IMR-90 (cell line): Measurements from ENCODE around the gene CARD14. TPM values are rescaled to one million over a fixed set of nuclear protein-coding genes. Genes with fewer than 3 reads are reported as not detected.

ENCODE experiments used
- ATAC-seq: fragments of 200-7000 bp; cut with Tn5 transposase; 2 replicates; pipeline ENCODE4 v1.9.1; 2020; ENCODE audit warnings: low read depth, mild to moderate bottlenecking, moderate library complexity
- BruUV-seq: library from RNA; stranded (reverse); fragments of 400-500 nt; replicated peaks from 2 replicates; lab custom pipeline; 2021; lab: Mats Ljungman, UMichigan
- CTCF ChIA-PET: fragments of 300-600 bp; formaldehyde crosslinking; extraction: SDS; loops from one replicate; lab custom pipeline; 2021; ENCODE audit warnings: antibody characterized with exemption; lab: Yijun Ruan, JAX
- POLR2A ChIA-PET: fragments of 300-600 bp; sonication (Branson Sonifier 250); formaldehyde crosslinking; loops from one replicate; lab custom pipeline; 2022; ENCODE audit warnings: antibody characterized with exemption; ENCODE audit not compliant: unreplicated experiment; lab: Charles Lee
- DNase-seq: peaks from one replicate; pipeline ENCODE4 v3.0.0; 2013
- H2AFZ ChIP-seq: replicated peaks from 2 replicates; pipeline ENCODE3; 2013; ENCODE audit warnings: low read length, mild to moderate bottlenecking; ENCODE audit not compliant: poor library complexity
- H2AK5ac ChIP-seq: 2 replicates; pipeline ENCODE4 v1.6.1; 2013; ENCODE audit warnings: low read depth, low read length, inconsistent platforms
- H2AK9ac ChIP-seq: replicated peaks from 2 replicates; pipeline ENCODE3; 2013; ENCODE audit warnings: mild to moderate bottlenecking, low read depth, low read length, moderate library complexity; ENCODE audit not compliant: poor library complexity
- H2BK120ac ChIP-seq: 2 replicates; pipeline ENCODE4 v1.6.1; 2013; ENCODE audit warnings: low read depth, low read length, inconsistent platforms
- H2BK15ac ChIP-seq: 3 replicates; pipeline ENCODE4 v1.6.1; 2013; ENCODE audit warnings: low read depth, low read length, inconsistent platforms
- H2BK20ac ChIP-seq: 2 replicates; pipeline ENCODE4 v1.6.1; 2013; ENCODE audit warnings: low read depth, mild to moderate bottlenecking, inconsistent platforms, low read length, moderate library complexity
- H2BK5ac ChIP-seq: 2 replicates; pipeline ENCODE4 v1.6.1; 2013; ENCODE audit warnings: mild to moderate bottlenecking, low read depth, low read length, inconsistent platforms; ENCODE audit not compliant: poor library complexity, severe bottlenecking
- H3K14ac ChIP-seq: replicated peaks from 2 replicates; pipeline ENCODE4 v1.6.1; 2013; ENCODE audit warnings: low read depth, low read length, inconsistent platforms
- H3K18ac ChIP-seq: 2 replicates; pipeline ENCODE4 v1.6.1; 2013; ENCODE audit warnings: low read depth, low read length, control low read depth
- H3K23ac ChIP-seq: 2 replicates; pipeline ENCODE4 v1.6.1; 2013; ENCODE audit warnings: low read depth, low read length, inconsistent platforms
- H3K27ac ChIP-seq: 2 replicates; pipeline ENCODE4 v1.5.1; 2013; ENCODE audit warnings: mild to moderate bottlenecking, control low read depth, low read length; ENCODE audit not compliant: insufficient read depth
- H3K27me3 ChIP-seq: 2 replicates; pipeline ENCODE4 v1.6.1; 2013; ENCODE audit warnings: low read length; ENCODE audit not compliant: control insufficient read depth, insufficient read depth
- H3K36me3 ChIP-seq: 2 replicates; pipeline ENCODE4 v1.6.1; 2013; ENCODE audit warnings: low read length, mixed read lengths; ENCODE audit not compliant: control insufficient read depth, insufficient read depth
- H3K4ac ChIP-seq: 2 replicates; pipeline ENCODE4 v1.6.1; 2013; ENCODE audit warnings: low read depth, low read length, inconsistent platforms
- H3K4me1 ChIP-seq: 2 replicates; pipeline ENCODE4 v1.6.1; 2013; ENCODE audit warnings: low read length, mixed read lengths; ENCODE audit not compliant: control insufficient read depth, insufficient read depth
- H3K4me2 ChIP-seq: 2 replicates; pipeline ENCODE4 v1.6.1; 2013; ENCODE audit warnings: low read depth, mild to moderate bottlenecking, control low read depth, low read length, moderate library complexity
- H3K4me3 ChIP-seq: 2 replicates; pipeline ENCODE4 v1.5.1; 2013; ENCODE audit warnings: low read depth, mild to moderate bottlenecking, control low read depth, low read length, moderate library complexity; ENCODE audit not compliant: insufficient read depth
- H3K56ac ChIP-seq: 2 replicates; pipeline ENCODE4 v1.6.1; 2013; ENCODE audit warnings: low read length, inconsistent platforms; ENCODE audit not compliant: insufficient read depth; ENCODE audit errors: extremely low read depth
- H3K79me1 ChIP-seq, 2 experiments: 2 replicates each; pipeline ENCODE4 v1.6.1; 2013; ENCODE audit warnings: low read length in 2 of 2, inconsistent platforms in 1 of 2, low read depth in 1 of 2
- H3K9ac ChIP-seq: 2 replicates; pipeline ENCODE4 v1.6.1; 2013; ENCODE audit warnings: low read depth, low read length, control low read depth
- H3K9me1 ChIP-seq: 2 replicates; pipeline ENCODE4 v1.6.1; 2013; ENCODE audit warnings: low read length, inconsistent platforms; ENCODE audit not compliant: insufficient read depth
- H3K9me3 ChIP-seq: 2 replicates; pipeline ENCODE4 v1.6.1; 2013; ENCODE audit warnings: low read length; ENCODE audit not compliant: control insufficient read depth, insufficient read depth
- H4K20me1 ChIP-seq: 2 replicates; pipeline ENCODE4 v1.6.1; 2013; ENCODE audit warnings: low read length, inconsistent platforms; ENCODE audit not compliant: insufficient read depth
- H4K5ac ChIP-seq: 2 replicates; pipeline ENCODE4 v1.6.1; 2013; ENCODE audit warnings: mild to moderate bottlenecking, low read depth, low read length, control low read depth
- H4K8ac ChIP-seq, 2 experiments: 2 replicates each; pipeline ENCODE4 v1.6.1; 2013; ENCODE audit warnings: low read depth in 2 of 2, low read length in 2 of 2, control low read depth in 1 of 2, inconsistent platforms in 1 of 2
- H4K91ac ChIP-seq: 2 replicates; pipeline ENCODE4 v1.6.1; 2013; ENCODE audit warnings: low read depth, low read length, inconsistent platforms; ENCODE audit not compliant: insufficient read depth
- BHLHE40 ChIP-seq: fragments of 150-350 bp; IDR thresholded peaks from 2 replicates; pipeline ENCODE4 v1.6.1; 2016; ENCODE audit warnings: mild to moderate bottlenecking, low read depth, low read length
- CEBPB ChIP-seq: IDR thresholded peaks from 2 replicates; pipeline ENCODE4 v1.6.1; 2012; ENCODE audit warnings: low read depth, low read length, improper control_type of control experiment
- CHD1 ChIP-seq: IDR thresholded peaks from 2 replicates; pipeline ENCODE4 v1.6.1; 2012; ENCODE audit warnings: low read depth, low read length, improper control_type of control experiment
- MXI1 ChIP-seq: IDR thresholded peaks from 2 replicates; pipeline ENCODE4 v1.6.1; 2012; ENCODE audit warnings: low read depth, mild to moderate bottlenecking, low read length, moderate library complexity, borderline replicate concordance
- NFE2L2 ChIP-seq: fragments of 150-350 bp; IDR thresholded peaks from 2 replicates; pipeline ENCODE4 v1.6.1; 2016; ENCODE audit warnings: low read depth, mild to moderate bottlenecking, low read length
- POLR2A ChIP-seq: IDR thresholded peaks from 2 replicates; pipeline ENCODE4 v1.6.1; 2012; ENCODE audit warnings: mild to moderate bottlenecking, low read depth, low read length
- RCOR1 ChIP-seq: IDR thresholded peaks from 2 replicates; pipeline ENCODE4 v1.6.1; 2012; ENCODE audit warnings: mild to moderate bottlenecking, low read length, improper control_type of control experiment; ENCODE audit not compliant: insufficient replicate concordance
- RFX5 ChIP-seq: IDR thresholded peaks from 2 replicates; pipeline ENCODE4 v1.8.0; 2012; ENCODE audit warnings: low read depth, mild to moderate bottlenecking, low read length, moderate library complexity
- SMC3 ChIP-seq: fragments of 150-350 bp; IDR thresholded peaks from 2 replicates; pipeline ENCODE4 v1.6.1; 2016; ENCODE audit warnings: low read depth, mild to moderate bottlenecking, antibody characterized with exemption, low read length, moderate library complexity
- WGBS, 2 experiments: methylation state at CpG; one replicate each; pipeline versions ENCODE4 v1.1.5 to v1.1.7; 2013; ENCODE audit warnings: missing lambda C conversion rate in 2 of 2; ENCODE audit not compliant: insufficient read length in 1 of 2; ENCODE audit errors: extremely low coverage in 2 of 2; 5-methylcytosine and 5-hydroxymethylcytosine counted together
- dilution Hi-C: fragments of 300-500 bp; cut with HindIII; formaldehyde crosslinking; loops from one replicate; pipeline ENCODE4 v1.14.3; 2018; ENCODE audit warnings: low sequenced_read_pairs; ENCODE audit not compliant: unreplicated experiment
- in situ Hi-C: fragments of 300-500 bp; cut with MboI; formaldehyde crosslinking; loops from 3 replicates; pipeline ENCODE4 v1.14.3; 2019; ENCODE audit warnings: low sequenced_read_pairs, inconsistent platforms, mixed read lengths
- intact Hi-C: fragments of 100-400 bp; cut with micrococcal nuclease; formaldehyde crosslinking; loops from 2 replicates; pipeline ENCODE4 v1.10.0; 2022
- polyA plus RNA-seq, 3 experiments: library from polyadenylated mRNA; depleted of rRNA; stranded (reverse); fragments of >200 nt; gene quantifications; 2 replicates each; pipeline ENCODE4 v1.2.3, GENCODE V29; 2012; ENCODE audit warnings: low replicate concordance in 1 of 3
- total RNA-seq: library from RNA; depleted of rRNA; stranded (reverse); fragments of >200 nt; gene quantifications from 2 replicates; pipeline ENCODE4 v1.2.3, GENCODE V29; 2012
- TF ChIP-seq, protein P1 (sequence below): fragments of 150-350 bp; IDR thresholded peaks from 2 replicates; pipeline ENCODE4 v1.6.1; 2016; ENCODE audit warnings: low read depth, mild to moderate bottlenecking, low read length, moderate library complexity, borderline replicate concordance

The CARD14 gene
- total and polyA plus RNA-seq, 2 of the 4 experiments (the other 2 are of a cell fraction) = not detected

DNA sequence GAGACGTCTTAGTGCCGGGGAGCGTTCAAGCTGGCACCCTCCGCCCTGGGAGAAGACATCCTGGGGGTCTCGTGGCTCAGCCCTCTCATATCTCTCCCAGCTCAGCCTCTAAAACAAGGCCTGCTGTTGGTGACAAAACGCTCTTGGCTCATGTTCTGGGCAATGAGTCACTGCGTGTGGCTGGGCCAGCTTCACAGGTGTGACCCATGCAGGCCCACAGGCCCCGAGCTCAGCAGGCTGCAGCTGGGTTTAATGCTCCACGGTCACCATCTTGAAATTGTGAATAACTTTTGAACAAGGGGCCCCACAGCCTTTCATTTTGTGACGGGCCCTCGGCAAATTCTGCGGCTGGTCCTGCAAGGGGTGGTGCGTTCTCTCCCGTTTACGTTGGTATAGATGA lies 46.0 kb upstream of the CARD14 start:
- no peak overlapping the region for H3K9ac ChIP-seq
- no peaks in the 10 kb centered on the region for H4K20me1 ChIP-seq
- no peak overlapping the region for H3K27ac ChIP-seq
- dilution Hi-C loops (no loop called here), intact Hi-C loops (no loop called here), in situ Hi-C loops (no loop called here)
- H3K18ac ChIP-seq = no peak overlapping the region
- H3K4me3 ChIP-seq = no peak overlapping the region
- no peak overlapping the region for H3K14ac ChIP-seq
- no peaks in the 10 kb centered on the region for H3K27me3 ChIP-seq
- ATAC-seq (no peak), DNase-seq (peak; percentile 75)
- no peak overlapping the region for H3K56ac ChIP-seq
- H2BK5ac ChIP-seq = no peak overlapping the region
- H3K4ac ChIP-seq = no peak overlapping the region
- no peaks in the 10 kb centered on the region for H3K9me1 ChIP-seq
- H2AK5ac ChIP-seq = no peak overlapping the region
- peak overlapping the region; percentile 72 for H2AK9ac ChIP-seq
- BruUV-seq = no TSS peak
- ChIA-PET POLR2A (no interaction called here), CTCF (interaction anchor here (0.8 to 1.1 kb wide), 2 partner anchors 8 to 78 kb away, joined by 3 to 5 read pairs; no protein-coding TSS in a partner anchor)
- H2BK20ac ChIP-seq = 0 out of 2 replicates have a peak overlapping the region, but pooled peaks have one; percentile 24
- no peak overlapping the region for H2BK120ac ChIP-seq
- no peak overlapping the region for H3K23ac ChIP-seq
- H4K91ac ChIP-seq = no peak overlapping the region
- H4K8ac ChIP-seq = no peak overlapping the region
- H3K9me3 ChIP-seq = no peaks in the 10 kb centered on the region
- H3K79me1 ChIP-seq = no peaks in the 10 kb centered on the region
- peaks cover under 1% of the 10 kb centered on the region; the same call in 1 of the 2 replicates for H3K36me3 ChIP-seq
- WGBS, 2 experiments = 55% methylated on average over 4 of the region's 15 CpGs; no CpG with 5 or more reads in 1 of the 2 experiments
- TF ChIP-seq BHLHE40 = no peak
- no peak for TF ChIP-seq NFE2L2
- no peak for TF ChIP-seq POLR2A
- no peak for TF ChIP-seq MXI1
- no peak for TF ChIP-seq RCOR1
- no peak for TF ChIP-seq RFX5
- TF ChIP-seq SMC3 = no peak
- TF ChIP-seq, protein P1, sequence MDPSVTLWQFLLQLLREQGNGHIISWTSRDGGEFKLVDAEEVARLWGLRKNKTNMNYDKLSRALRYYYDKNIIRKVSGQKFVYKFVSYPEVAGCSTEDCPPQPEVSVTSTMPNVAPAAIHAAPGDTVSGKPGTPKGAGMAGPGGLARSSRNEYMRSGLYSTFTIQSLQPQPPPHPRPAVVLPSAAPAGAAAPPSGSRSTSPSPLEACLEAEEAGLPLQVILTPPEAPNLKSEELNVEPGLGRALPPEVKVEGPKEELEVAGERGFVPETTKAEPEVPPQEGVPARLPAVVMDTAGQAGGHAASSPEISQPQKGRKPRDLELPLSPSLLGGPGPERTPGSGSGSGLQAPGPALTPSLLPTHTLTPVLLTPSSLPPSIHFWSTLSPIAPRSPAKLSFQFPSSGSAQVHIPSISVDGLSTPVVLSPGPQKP = no peak
- TF ChIP-seq CEBPB = no peak
- TF ChIP-seq CHD1 = no peak
- H3K4me1 ChIP-seq = peaks cover 6% of the 10 kb centered on the region
- no peak overlapping the region for H3K4me2 ChIP-seq
- H2AFZ ChIP-seq = peak overlapping the region; percentile 32
- no peak overlapping the region for H4K5ac ChIP-seq
- H2BK15ac ChIP-seq = no peak overlapping the region
